PC-9 (cell line): Measurements from ENCODE around the gene KRT79.

Experiments
- EZH2 ChIP-seq: fragments of 200-600 bp; sonication (generic); IDR thresholded peaks from 2 replicates; pipeline ENCODE4 v1.8.0; 2017; ENCODE audit warnings: antibody characterized with exemption, low read depth
- TF ChIP-seq, protein P1 (sequence below): fragments of 200-600 bp; sonication (generic); conservative IDR thresholded peaks from 2 replicates; pipeline ENCODE4 v1.6.1; 2017; ENCODE audit warnings: mixed run types, antibody characterized with exemption, mild to moderate bottlenecking, moderate library complexity

DNA sequence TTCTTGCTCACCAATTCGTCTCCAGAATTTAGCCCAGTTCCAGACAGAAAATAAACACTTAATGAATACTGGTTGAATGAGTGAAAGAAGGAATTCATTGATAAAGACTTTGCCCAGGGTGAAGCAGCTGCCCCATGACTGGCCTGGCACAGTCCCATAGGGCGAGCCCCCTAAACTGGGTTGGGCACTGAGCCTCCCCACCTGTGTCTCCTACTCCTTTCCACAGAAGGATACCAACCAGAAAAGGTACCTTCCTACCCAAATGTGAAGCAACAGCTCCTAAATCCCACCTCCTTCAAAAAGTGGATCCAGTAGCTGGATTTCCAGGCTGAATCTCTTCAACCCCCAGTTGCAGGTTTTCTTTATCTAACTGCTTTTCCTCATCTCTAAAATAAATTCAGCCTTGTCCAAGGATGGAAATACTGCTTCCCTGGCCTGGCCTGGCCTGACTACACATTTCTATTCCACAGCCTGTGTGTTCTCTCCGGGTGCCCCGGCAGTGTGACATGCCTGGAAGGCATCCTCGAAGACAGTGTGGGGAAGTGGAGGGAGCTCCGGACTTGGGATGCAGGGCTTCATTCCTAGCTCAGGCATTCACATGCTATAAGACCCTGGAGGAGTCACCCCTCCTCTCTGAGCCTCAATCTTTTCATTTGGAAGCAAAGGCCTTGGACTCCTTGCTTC is 45.8 kb downstream of the KRT79 start:
- TF ChIP-seq, protein P1, sequence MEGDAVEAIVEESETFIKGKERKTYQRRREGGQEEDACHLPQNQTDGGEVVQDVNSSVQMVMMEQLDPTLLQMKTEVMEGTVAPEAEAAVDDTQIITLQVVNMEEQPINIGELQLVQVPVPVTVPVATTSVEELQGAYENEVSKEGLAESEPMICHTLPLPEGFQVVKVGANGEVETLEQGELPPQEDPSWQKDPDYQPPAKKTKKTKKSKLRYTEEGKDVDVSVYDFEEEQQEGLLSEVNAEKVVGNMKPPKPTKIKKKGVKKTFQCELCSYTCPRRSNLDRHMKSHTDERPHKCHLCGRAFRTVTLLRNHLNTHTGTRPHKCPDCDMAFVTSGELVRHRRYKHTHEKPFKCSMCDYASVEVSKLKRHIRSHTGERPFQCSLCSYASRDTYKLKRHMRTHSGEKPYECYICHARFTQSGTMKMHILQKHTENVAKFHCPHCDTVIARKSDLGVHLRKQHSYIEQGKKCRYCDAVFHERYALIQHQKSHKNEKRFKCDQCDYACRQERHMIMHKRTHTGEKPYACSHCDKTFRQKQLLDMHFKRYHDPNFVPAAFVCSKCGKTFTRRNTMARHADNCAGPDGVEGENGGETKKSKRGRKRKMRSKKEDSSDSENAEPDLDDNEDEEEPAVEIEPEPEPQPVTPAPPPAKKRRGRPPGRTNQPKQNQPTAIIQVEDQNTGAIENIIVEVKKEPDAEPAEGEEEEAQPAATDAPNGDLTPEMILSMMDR, result no peak
- no peak for TF ChIP-seq EZH2
